ENCODE measurements around the gene NUP210. TPM values are rescaled to one million over a fixed set of nuclear protein-coding genes. Genes with fewer than 3 reads are reported as not detected.

NUP210 gene
- total and polyA plus RNA-seq, 2 donors (not counting 3 experiments of a cell fraction or from before 2014, with no cell fraction given): 0.14 to 0.84 TPM

DNA sequence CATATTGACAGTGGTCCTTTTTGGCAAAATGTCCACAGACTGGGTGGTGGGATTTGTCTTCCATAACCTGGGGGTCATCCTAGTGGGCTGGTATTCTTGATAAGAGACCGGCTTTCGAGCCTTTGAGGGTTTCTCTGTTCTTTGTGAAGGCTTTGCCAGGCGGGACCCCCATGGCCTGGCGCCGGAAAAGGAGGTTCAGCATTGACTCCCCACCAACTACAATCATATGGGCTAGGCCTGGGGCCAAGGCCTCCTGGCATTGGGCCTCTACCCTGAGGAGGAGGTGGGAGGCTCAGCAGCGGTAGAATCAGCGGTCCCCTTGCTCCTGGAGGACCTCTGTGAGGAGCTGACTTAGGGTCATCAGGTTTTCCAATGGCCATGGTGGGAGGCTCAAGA, 40.2 kb upstream of the NUP210 start:
- H3K4me1 ChIP-seq (ENCODE audit: control insufficient read depth, extremely low read depth, insufficient read depth, low read length): no peaks in the 10 kb centered on the region
- H3K79me2 ChIP-seq (ENCODE audit: control insufficient read depth, insufficient read depth, low read length): no peaks in the 10 kb centered on the region
- no peaks in the 10 kb centered on the region for H4K20me1 ChIP-seq (replicated peaks; ENCODE audit: control insufficient read depth, extremely low read depth, insufficient read depth, low read length)
- no peaks in the 10 kb centered on the region for H3K27me3 ChIP-seq (ENCODE audit: control insufficient read depth in 2 of 2, insufficient read depth in 2 of 2, low read length in 2 of 2)
- ChIA-PET POLR2A (no interaction called here), CTCF (interaction anchor here (4.8 kb wide), 1 partner anchor 369 kb away, joined by 75 read pairs; no protein-coding TSS in a partner anchor)
- H3K36me3 ChIP-seq (ENCODE audit: control insufficient read depth in 2 of 2, extremely low read depth in 1 of 2, insufficient read depth in 2 of 2, low read length in 2 of 2): no peaks in the 10 kb centered on the region
- no peak for FAIRE-seq
- no peak overlapping the region for H3K27ac ChIP-seq (ENCODE audit: insufficient read depth, low read depth, low read length)
- no peak overlapping the region for H3K4me3 ChIP-seq (replicated peaks in 1 of 3; ENCODE audit: insufficient read depth in 1 of 3, low read depth in 1 of 3, low read length in 3 of 3)
- H2AFZ ChIP-seq (ENCODE audit: low read depth, low read length): no peak overlapping the region
- TF ChIP-seq POLR2AphosphoS5 (IDR thresholded peaks at IDR 0.05; ENCODE audit: insufficient read depth, low read depth, low read length) (no peak), POLR2A (IDR thresholded peaks at IDR 0.05; ENCODE audit: low read depth, low read length) (no peak), MYC (IDR thresholded peaks at IDR 0.05; ENCODE audit: low read depth, low read length) (no peak), GATA2 (IDR thresholded peaks at IDR 0.05; ENCODE audit: insufficient read depth, insufficient read length, low read depth, low read length) (no peak), JUN (IDR thresholded peaks at IDR 0.05; ENCODE audit: borderline replicate concordance, insufficient read depth, insufficient read length, low read depth) (no peak), EZH2 (IDR thresholded peaks at IDR 0.05; ENCODE audit: borderline replicate concordance, low read depth, low read length, severe bottlenecking) (no peak)
- TF ChIP-seq, protein P1, sequence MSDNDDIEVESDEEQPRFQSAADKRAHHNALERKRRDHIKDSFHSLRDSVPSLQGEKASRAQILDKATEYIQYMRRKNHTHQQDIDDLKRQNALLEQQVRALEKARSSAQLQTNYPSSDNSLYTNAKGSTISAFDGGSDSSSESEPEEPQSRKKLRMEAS (IDR thresholded peaks at IDR 0.05; ENCODE audit: insufficient read depth, insufficient read length): no peak
- TF ChIP-seq, protein P2, sequence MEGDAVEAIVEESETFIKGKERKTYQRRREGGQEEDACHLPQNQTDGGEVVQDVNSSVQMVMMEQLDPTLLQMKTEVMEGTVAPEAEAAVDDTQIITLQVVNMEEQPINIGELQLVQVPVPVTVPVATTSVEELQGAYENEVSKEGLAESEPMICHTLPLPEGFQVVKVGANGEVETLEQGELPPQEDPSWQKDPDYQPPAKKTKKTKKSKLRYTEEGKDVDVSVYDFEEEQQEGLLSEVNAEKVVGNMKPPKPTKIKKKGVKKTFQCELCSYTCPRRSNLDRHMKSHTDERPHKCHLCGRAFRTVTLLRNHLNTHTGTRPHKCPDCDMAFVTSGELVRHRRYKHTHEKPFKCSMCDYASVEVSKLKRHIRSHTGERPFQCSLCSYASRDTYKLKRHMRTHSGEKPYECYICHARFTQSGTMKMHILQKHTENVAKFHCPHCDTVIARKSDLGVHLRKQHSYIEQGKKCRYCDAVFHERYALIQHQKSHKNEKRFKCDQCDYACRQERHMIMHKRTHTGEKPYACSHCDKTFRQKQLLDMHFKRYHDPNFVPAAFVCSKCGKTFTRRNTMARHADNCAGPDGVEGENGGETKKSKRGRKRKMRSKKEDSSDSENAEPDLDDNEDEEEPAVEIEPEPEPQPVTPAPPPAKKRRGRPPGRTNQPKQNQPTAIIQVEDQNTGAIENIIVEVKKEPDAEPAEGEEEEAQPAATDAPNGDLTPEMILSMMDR (IDR thresholded peaks at IDR 0.05; ENCODE audit: extremely low read depth in 1 of 2, insufficient read depth in 1 of 2, low read depth in 1 of 2, low read length in 2 of 2): no peak
- H3K9me1 ChIP-seq (replicated peaks; ENCODE audit: control insufficient read depth, extremely low read depth, insufficient read depth, low read length): no peaks in the 10 kb centered on the region
- intact Hi-C loops (cut with micrococcal nuclease) (no loop called here), dilution Hi-C loops (cut with MboI; ENCODE audit: extremely low pct_ligation_motif_present, low sequenced_read_pairs) (loop anchor here (25.0 kb wide), 1 partner anchor 373 kb away; no protein-coding TSS in a partner anchor)
- DNase-seq (ENCODE audit: low read depth, low spot score): no peak
- BruUV-seq (replicated peaks): no TSS peak
- no peak overlapping the region for H3K4me2 ChIP-seq (ENCODE audit: insufficient read depth, low read length)
- no peaks in the 10 kb centered on the region for H3K9me3 ChIP-seq (replicated peaks; ENCODE audit: control insufficient read depth, insufficient read depth, low read length)
- H3K9ac ChIP-seq (replicated peaks; ENCODE audit: extremely low read depth, insufficient read depth, low read length): no peak overlapping the region

All from endothelial cell of umbilical vein (primary cell).